NOMO-1 treated with dmso at 0.1 percent for 144 hours (cell line): ENCODE measurements around the gene ZACN.
"Not testable (repeated sequence)": the region's sequence is repeated elsewhere in the genome, so short reads cannot be mapped to it uniquely, and the experiment has no call there.

ENCODE experiments used
- DNase-seq: peaks from one replicate; lab custom pipeline; 2025; ENCODE audit not compliant: unreplicated experiment; lab: John Stamatoyannopoulos, UW

Gene ZACN

GRCh38 chr17:76078860-76079534 is at the start of gene ZACN:
Gene ZACN, plus strand, starts transcription at chr17:76079182. Its CDS starts 83 bp downstream, at chr17:76079265.
- no peak for DNase-seq

- DNase-seq: no peak
Observed at GRCh38 chr17:76032073-76032779, 46.8 kb upstream of the ZACN start.

GRCh38 chr17:76032780-76033108 is 46.2 kb upstream of the ZACN start:
- no peak for DNase-seq

DNA sequence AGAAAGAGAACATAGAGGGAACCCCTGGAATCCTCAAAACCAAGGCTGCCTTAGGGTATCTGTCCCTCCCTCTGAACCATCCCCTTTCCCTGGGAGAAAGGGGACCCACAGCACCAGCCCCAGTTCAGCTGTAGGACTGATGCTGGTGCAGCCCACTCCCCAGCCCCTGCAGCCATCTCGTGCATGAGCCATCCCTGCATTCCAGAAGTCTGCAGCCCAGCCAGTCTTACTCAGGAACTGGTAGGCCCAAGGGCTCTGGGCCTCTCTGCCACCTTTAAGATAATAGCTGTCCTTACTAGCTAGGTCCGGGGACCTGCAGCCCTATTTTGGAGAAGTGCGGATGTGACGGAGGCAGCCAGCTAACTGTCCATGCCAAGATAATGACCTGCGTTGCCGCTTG is 45.8 kb upstream of the ZACN start:
- no peak for DNase-seq

DNA sequence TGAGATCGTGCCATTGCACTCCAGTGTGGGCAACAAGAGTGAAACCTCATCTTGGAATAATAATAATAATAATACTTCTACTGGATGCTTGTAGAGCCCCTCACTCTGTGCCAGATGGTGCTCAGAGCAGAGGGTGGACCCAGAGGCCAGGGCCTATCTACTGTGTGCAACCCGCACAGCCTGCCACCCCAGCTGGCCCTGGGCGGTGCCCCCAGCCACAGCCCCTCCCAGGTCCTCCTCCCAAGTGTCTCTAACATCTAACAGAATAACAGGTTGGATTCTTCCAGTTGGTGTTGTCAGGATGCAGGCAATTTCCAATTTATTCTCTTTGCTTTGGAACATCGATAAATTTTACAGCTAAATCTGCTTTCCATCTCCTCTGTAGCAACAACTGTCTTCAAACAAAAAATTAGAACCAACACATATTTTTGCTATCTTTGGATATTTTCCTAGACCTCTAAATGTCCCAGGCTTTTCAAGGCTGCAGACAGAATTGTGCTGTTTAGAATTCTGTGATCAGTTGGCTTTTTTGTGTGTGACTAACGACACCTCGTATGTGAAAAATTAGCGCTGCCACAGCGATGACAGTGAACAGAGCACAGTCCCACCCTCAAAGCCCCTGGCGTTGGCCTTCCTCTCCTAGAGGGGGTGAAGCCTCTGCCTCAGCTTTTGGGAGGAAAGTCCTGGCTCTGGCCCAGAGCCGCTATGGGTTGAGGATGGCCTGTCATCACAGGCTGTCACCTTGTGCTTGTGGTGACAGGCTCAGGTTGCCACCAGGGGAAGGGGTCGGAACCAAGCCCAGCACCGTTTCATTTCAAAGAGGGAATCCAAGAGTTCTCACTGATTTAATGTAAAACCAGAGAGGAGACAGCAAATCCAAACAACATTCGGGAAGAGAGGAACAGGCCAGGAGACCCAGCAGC is 44.3 kb upstream of the ZACN start:
- no peak for DNase-seq

DNA sequence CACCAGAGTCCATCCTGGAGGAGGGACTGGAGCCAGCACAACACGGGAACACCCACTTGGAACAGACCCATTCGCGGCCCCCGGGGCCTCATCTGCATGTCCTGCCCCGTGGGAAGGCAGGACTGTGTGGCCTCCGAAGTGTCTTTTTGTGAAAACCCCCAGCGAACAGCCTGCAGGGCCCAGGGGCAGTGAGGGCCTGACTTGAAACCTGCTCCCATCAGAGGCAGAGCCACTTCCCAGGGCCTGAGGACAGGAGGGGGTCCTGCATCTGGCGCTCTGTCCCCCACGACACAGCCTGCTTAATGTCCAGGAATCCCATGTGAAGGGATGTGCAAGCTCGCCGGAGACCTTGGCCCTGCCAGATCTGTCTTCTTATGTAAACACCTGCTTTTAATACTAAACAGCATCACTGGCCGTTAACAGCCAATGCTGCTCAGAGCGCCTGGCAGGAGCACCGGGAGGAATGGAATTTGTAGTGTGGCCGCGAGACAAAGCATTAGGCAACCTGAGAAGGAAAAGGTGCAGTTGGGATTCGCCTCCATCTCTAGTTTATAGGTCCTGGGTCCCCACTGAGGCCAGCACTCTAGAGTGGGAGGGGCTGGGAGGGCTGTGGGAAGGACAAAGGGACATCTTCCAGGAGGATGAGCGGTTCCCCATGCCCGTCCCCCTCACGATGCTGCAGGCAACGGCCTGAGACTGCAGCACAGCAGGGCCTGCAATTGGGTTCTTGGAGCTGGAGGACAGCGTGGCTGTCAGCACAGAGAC is 42.3 kb upstream of the ZACN start:
- DNase-seq: no peak

- DNase-seq: no peak
Observed at GRCh38 chr17:76038050-76038449, 40.9 kb upstream of the ZACN start.

GRCh38 chr17:76039121-76039520 is 39.9 kb upstream of the ZACN start:
- no peak for DNase-seq

DNA sequence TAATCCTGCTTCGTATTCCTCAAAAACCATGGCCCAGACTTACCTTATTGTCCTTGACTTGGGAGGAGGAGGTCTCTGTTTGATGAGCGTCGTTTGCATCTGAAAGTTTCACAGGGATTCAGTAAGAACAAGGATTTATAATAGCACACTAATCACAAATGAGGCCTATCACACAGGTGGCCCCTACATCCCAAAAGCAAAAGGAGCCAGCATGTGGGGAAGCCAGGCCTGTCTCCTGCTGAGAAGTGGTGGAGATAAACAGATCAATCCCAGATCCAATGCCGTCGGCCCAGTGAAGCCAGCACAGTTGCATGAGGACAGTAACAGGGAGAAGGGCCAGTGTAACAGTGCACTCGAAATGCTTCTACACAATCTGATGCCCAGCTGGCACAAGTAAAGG is 38.6 kb upstream of the ZACN start:
- no peak for DNase-seq

DNA sequence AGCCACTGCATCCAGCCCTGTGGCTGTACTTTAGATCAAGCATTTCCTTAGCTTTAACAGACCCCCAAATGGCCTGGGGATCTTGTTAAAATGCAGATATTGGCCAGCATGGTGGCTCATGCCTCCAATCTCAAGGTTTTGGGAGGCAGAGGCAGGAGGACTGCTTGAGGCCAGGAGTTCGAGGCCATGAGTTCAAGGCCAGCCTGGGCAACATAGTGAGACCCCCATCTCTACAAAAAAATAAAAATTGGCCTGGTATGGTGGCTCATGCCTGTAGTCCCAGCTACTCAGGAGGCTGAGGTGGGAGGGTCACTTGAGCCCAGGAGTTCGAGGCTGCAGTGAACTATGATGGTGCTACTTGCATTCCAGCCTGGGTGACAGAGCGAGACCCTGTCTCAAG is 36.1 kb upstream of the ZACN start:
- DNase-seq: not testable (repeated sequence)

GRCh38 chr17:76044475-76045007 is 34.4 kb upstream of the ZACN start:
- DNase-seq: not testable (repeated sequence)

DNA sequence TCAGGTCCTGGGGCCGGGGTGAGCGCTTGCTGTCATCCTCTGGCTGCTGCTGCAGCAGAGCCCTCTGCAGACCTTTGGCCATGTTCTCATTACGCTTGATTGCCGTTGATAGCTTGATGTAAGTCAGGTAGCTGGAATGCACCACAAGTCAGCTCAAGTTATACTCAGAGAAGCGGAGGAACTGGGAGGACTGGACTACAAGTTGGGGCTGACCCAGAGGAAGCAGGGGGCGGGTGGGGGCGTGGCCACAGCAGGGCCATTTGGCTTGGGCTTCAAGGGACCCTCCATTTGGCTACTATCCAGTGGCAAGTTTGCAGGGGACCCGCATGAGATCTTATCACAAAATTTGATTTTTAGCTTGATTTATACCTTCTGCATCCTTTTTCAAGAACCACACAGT is 32.9 kb upstream of the ZACN start:
- no peak for DNase-seq

GRCh38 chr17:76048025-76048605 is 30.9 kb upstream of the ZACN start:
- no peak for DNase-seq

- DNase-seq: no peak
Observed at GRCh38 chr17:76048711-76049110, 30.3 kb upstream of the ZACN start.

- no peak for DNase-seq
Observed at GRCh38 chr17:76049239-76049638, 29.7 kb upstream of the ZACN start.

GRCh38 chr17:76049836-76050537 is 29.0 kb upstream of the ZACN start:
- no peak for DNase-seq

GRCh38 chr17:76050538-76051467 is 28.2 kb upstream of the ZACN start:
- DNase-seq: no peak

GRCh38 chr17:76051561-76051960 is 27.4 kb upstream of the ZACN start:
- DNase-seq: no peak
